Lower leg skin (tissue), 4 donors: ENCODE measurements around the gene ADAMTS10. TPM values are rescaled to one million over a fixed set of nuclear protein-coding genes. Genes with fewer than 3 reads are reported as not detected.
"Not testable (repeated sequence)": the region's sequence is repeated elsewhere in the genome, so short reads cannot be mapped to it uniquely, and the experiment has no call there.

Source experiments
- DNase-seq, 2 donors: peaks; one replicate each; pipeline ENCODE4 v3.0.0-alpha.2; 2019; ENCODE audit warnings: low spot score in 2 of 2
- H3K4me3 ChIP-seq: fragments of 200-600 bp; sonication (generic); 2 replicates; pipeline ENCODE4 v1.5.1; 2017; ENCODE audit warnings: mild to moderate bottlenecking, low read depth; ENCODE audit not compliant: poor library complexity, severe bottlenecking
- POLR2A ChIP-seq, 2 donors: fragments of 450-650 bp; IDR thresholded peaks; one replicate each; pipeline ENCODE4 v1.6.1; 2016 to 2017; ENCODE audit warnings: antibody characterized with exemption in 2 of 2, mild to moderate bottlenecking in 1 of 2, moderate library complexity in 1 of 2
- WGBS, 2 donors: methylation state at CpG; one replicate each; pipeline ENCODE4 v1.1.5; 2018; 5-methylcytosine and 5-hydroxymethylcytosine counted together
- intact Hi-C: fragments of 100-400 bp; cut with DNase I; formaldehyde crosslinking; loops from one replicate; pipeline ENCODE4 v1.15.0; 2023; ENCODE audit warnings: low total_unique reads
- total RNA-seq, 4 donors: library from RNA; depleted of rRNA; stranded (reverse); fragments of >200 nt; gene quantifications; one replicate each; pipeline ENCODE4 v1.1.0, GENCODE V29; 2016
- TF ChIP-seq, protein P1 (sequence below), 3 donors: fragments of 450-650 bp; IDR thresholded peaks; one replicate each; pipeline ENCODE4 v1.5.1; 2016; ENCODE audit warnings: antibody characterized with exemption in 3 of 3, mild to moderate bottlenecking in 3 of 3, moderate library complexity in 2 of 3

The ADAMTS10 gene
- total RNA-seq, 4 donors from 2014 or later, result 6.1 to 21.3 (median 14.1) TPM

DNA sequence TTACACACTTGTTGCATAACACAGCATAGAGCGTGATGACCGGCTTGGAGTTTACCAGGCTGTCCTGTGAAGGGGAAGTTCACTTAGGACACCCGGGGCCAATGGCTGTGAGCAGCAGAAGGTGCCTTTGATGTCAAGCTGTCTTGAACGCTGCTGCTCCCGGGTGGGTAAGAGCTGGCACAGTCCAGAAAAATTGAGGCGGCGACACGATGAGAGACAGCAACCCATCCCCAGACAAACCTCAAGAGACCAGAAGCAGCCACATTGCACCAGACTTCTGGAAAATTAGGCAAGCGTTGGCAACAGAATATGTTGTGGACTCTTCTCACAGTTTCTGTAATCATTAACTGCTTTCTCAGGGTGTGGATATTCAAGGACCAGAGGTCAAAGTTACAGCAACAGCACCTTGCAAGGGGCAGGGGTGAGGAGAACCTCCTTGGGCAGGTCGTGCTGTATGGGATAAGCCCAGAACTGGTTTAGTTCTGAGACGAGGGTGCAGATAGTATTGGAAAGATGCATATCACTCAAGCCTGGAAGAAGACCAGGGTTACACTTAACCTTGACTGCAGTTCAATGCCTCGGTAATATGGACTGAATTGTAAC, 30.0 kb upstream of the ADAMTS10 start:
- WGBS, 2 donors, result 50 to 54% methylated on average over 12 of the region's 12 CpGs
- DNase-seq, result peak; percentile 77 to 93
- no peak for TF ChIP-seq POLR2A (IDR thresholded peaks at IDR 0.05)
- TF ChIP-seq, protein P1, sequence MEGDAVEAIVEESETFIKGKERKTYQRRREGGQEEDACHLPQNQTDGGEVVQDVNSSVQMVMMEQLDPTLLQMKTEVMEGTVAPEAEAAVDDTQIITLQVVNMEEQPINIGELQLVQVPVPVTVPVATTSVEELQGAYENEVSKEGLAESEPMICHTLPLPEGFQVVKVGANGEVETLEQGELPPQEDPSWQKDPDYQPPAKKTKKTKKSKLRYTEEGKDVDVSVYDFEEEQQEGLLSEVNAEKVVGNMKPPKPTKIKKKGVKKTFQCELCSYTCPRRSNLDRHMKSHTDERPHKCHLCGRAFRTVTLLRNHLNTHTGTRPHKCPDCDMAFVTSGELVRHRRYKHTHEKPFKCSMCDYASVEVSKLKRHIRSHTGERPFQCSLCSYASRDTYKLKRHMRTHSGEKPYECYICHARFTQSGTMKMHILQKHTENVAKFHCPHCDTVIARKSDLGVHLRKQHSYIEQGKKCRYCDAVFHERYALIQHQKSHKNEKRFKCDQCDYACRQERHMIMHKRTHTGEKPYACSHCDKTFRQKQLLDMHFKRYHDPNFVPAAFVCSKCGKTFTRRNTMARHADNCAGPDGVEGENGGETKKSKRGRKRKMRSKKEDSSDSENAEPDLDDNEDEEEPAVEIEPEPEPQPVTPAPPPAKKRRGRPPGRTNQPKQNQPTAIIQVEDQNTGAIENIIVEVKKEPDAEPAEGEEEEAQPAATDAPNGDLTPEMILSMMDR (IDR thresholded peaks at IDR 0.05), result no peak
- H3K4me3 ChIP-seq, result no peak overlapping the region
- intact Hi-C loops, result no loop called here

DNA sequence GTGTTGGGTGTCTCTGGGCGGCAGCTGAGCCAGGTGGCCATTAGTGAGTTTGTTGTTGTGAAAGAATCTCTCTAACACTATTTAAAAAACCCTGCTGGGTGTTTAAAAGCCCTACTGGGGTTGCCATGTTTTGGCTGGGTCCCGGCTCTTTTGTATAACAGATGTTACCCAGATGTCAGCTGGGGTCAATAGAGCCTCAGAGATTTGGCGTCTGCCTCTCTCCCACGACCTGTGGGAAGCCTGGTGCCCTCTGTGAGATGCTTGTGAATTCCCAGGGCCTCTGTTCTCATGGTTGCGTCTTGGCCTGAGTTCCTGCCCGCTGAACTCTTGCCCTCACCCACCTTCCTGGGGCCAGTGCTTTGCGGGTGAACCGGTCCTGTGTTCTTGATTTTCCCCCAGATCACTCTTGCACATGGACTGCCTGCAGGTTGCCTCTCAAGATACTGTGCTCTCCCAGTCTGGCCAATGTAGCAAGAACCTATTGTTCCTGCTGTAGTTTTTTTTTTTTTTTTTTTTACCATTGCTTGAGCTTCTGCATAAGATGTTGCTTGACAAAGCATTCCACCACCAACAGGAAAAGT, 29.4 kb upstream of the ADAMTS10 start:
- 29 to 38% methylated on average over 8 of the region's 8 CpGs for WGBS, 2 donors
- H3K4me3 ChIP-seq, result no peak overlapping the region
- TF ChIP-seq, protein P1 (IDR thresholded peaks at IDR 0.05), result no peak
- no peak for TF ChIP-seq POLR2A (IDR thresholded peaks at IDR 0.05)
- DNase-seq, result no peak
- intact Hi-C loops, result no loop called here

DNA sequence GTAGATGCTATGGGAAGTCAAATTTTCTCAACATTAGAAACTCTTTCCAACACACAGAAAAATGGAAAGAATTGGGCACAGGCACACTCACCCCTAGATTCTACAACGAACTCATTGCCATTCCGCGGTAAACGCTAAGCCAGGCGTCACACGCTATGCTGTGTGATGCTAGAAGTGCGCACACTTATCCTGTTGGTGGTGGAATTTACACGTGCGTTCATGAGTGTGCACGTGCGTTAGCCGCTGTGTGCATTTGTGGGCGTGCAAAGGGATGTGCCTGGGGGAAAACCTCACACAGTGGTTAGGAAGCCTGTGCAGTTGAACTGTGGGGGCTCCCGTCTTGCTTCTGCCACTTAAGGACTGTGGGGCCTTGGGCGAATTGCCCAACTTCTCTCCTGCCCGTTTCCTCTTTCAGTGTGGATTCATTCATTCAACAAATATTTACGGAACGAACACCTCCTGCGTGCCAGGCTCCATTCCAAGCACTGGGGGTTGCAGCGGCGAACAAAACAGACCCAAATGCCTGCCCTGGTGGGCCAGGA, 27.6 kb upstream of the ADAMTS10 start:
- TF ChIP-seq POLR2A (IDR thresholded peaks at IDR 0.05), result no peak
- TF ChIP-seq, protein P1 (IDR thresholded peaks at IDR 0.05), result no peak
- intact Hi-C loops, result no loop called here
- H3K4me3 ChIP-seq, result no peak overlapping the region
- no peak for DNase-seq
- WGBS, 2 donors, result 63% methylated on average over 21 of the region's 21 CpGs

DNA sequence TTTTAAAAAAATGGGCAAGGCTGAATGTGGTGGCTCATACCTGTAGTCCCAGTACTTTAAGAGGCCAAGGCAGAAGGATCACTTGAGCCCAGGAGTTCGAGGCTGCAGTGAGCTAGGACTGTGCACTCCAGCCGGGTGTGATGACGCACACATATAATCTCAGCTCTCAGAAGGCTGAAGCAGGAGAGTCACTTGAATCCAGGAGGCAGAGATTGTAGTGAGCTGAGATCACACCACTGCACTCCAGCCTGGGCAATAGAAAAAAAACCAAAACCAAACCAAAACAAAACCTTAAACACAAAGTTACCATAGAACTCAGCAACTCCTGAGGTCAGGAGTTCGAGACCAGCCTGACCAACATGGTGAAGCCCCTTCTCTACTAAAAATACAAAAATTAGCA, 26.6 kb upstream of the ADAMTS10 start:
- 83% methylated on average over 4 of the region's 4 CpGs for WGBS, 2 donors
- H3K4me3 ChIP-seq, intact Hi-C loops, DNase-seq: not testable (repeated sequence)

DNA sequence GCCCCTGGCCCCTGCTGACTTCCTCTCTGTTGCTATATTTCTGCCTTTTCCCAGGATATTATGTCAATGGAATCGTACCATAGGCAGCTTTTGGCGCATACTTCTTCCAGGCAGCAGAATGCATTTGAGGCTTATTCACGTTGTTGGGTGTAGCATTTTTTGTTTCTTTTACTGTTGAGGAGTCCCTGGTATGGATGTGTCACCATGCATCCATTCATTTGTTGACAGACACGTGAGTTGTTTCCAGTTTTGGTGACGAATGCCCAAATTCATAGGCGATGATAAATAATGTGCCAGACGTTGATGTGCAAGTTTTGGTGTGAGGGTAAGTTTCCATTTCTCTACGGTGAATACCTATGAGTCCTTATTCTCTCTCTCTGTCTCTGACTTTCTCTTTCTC, 24.9 kb upstream of the ADAMTS10 start:
- intact Hi-C loops, result no loop called here
- WGBS, 2 donors, result 80 to 83% methylated on average over 8 of the region's 8 CpGs
- TF ChIP-seq POLR2A (IDR thresholded peaks at IDR 0.05), result no peak
- TF ChIP-seq, protein P1 (IDR thresholded peaks at IDR 0.05), result no peak

DNA sequence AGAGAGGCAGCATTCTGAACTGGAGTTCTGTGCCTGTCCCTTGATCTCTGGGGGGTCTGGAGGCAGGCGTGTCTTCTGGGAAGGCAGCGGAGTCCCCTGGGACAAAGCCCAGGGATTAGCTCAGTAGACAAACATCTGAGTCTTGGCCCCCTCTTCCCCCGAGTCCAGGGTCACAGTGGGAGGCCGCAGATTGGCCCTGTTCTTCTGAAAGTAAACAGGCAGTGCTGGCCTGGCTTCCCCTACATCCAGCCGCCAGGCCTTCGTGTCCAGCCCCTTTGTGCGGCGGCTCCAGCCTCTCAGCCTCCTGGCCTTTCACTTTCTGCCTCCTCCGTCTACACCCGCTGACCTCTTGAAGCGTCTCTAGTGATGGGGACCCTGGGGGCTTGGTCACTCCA, 20.9 kb upstream of the ADAMTS10 start:
- TF ChIP-seq, protein P1 (IDR thresholded peaks at IDR 0.05), result no peak
- no peak for TF ChIP-seq POLR2A (IDR thresholded peaks at IDR 0.05)
- DNase-seq, result peak in 1 of 2 donors; percentile 90
- no peak overlapping the region for H3K4me3 ChIP-seq
- intact Hi-C loops, result no loop called here
- WGBS, 2 donors, result 35 to 47% methylated on average over 11 of the region's 11 CpGs

More for the DNA sequence above, 24.9 kb upstream of the ADAMTS10 start:
- DNase-seq, result no peak
- no peak overlapping the region for H3K4me3 ChIP-seq
